HL-60 (cell line): ENCODE data around the gene EIF4G2.

Experiments used
- DNase-seq, 2 experiments: peaks; one replicate each; pipeline ENCODE4 v3.0.0-alpha.2; 2010 to 2020; ENCODE audit warnings: low read depth in 1 of 2, low spot score in 1 of 2
- H3K27ac ChIP-seq: fragments of 250-450 bp; sonication (Bioruptor Pico); replicated peaks from 2 replicates; pipeline ENCODE4 v1.5.1; 2020; ENCODE audit warnings: mild to moderate bottlenecking, moderate library complexity
- H3K27me3 ChIP-seq: fragments of 250-450 bp; sonication (Bioruptor Pico); 2 replicates; pipeline ENCODE4 v1.5.1; 2021; ENCODE audit warnings: mild to moderate bottlenecking, moderate library complexity; ENCODE audit not compliant: insufficient read depth, poor library complexity, severe bottlenecking
- H3K4me3 ChIP-seq: replicated peaks from 2 replicates; pipeline ENCODE4 v1.5.1; 2011; ENCODE audit warnings: mild to moderate bottlenecking, control low read depth, low read length; ENCODE audit not compliant: insufficient read depth
- GABPA ChIP-seq: IDR thresholded peaks from 2 replicates; pipeline ENCODE4 v1.6.1; 2012; ENCODE audit warnings: low read depth
- POLR2AphosphoS5 ChIP-seq: IDR thresholded peaks from 2 replicates; pipeline ENCODE4 v1.6.1; 2012; ENCODE audit warnings: low read depth
- SPI1 ChIP-seq: IDR thresholded peaks from 2 replicates; pipeline ENCODE4 v1.6.1; 2012; ENCODE audit warnings: low read depth, mild to moderate bottlenecking, borderline replicate concordance
- TF ChIP-seq, protein P1 (sequence below): IDR thresholded peaks from one replicate; pipeline ENCODE4 v1.5.1; 2011; ENCODE audit warnings: low read length, control low read depth, inconsistent platforms; ENCODE audit not compliant: insufficient read depth
- TF ChIP-seq, protein P2 (sequence below): IDR thresholded peaks from 2 replicates; pipeline ENCODE4 v1.6.1; 2012; ENCODE audit warnings: low read depth; ENCODE audit not compliant: insufficient replicate concordance

The EIF4G2 gene

DNA sequence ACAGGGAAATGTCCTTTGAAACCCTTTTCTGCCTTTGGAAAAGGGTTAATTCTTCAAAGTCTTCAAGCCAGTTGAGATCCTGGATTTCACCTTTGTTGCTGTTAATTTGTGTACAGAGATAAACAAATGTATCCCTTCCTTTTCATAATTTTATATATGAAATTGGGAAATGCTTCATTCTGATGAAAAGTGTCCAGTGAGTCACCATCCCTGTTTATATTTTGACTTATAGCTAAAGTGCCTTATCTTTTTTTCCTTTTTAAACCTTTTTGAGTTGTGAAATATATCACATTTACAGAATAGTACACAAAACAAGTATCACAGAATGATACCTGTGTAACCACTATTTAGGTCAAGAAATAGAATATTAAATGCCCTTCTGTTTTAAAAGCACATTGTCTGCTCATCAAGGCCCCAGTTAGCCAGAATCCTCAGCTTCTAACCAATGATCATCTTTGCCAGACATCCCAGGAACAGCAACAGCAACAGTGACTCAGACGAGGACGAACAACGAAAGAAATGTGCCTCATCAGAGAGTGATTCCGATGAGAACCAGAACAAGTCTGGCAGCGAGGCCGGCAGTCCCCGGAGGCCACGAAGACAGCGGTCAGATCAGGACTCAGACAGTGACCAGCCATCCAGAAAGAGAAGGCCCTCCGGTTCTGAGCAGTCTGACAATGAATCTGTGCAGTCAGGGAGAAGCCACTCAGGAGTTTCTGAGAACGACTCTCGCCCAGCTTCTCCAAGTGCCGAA is 30.3 kb downstream of the EIF4G2 start:
- no peak overlapping the region for H3K4me3 ChIP-seq
- no peak for DNase-seq
- TF ChIP-seq, protein P1, sequence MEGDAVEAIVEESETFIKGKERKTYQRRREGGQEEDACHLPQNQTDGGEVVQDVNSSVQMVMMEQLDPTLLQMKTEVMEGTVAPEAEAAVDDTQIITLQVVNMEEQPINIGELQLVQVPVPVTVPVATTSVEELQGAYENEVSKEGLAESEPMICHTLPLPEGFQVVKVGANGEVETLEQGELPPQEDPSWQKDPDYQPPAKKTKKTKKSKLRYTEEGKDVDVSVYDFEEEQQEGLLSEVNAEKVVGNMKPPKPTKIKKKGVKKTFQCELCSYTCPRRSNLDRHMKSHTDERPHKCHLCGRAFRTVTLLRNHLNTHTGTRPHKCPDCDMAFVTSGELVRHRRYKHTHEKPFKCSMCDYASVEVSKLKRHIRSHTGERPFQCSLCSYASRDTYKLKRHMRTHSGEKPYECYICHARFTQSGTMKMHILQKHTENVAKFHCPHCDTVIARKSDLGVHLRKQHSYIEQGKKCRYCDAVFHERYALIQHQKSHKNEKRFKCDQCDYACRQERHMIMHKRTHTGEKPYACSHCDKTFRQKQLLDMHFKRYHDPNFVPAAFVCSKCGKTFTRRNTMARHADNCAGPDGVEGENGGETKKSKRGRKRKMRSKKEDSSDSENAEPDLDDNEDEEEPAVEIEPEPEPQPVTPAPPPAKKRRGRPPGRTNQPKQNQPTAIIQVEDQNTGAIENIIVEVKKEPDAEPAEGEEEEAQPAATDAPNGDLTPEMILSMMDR = no peak
- TF ChIP-seq GABPA = no peak
- no peak for TF ChIP-seq POLR2AphosphoS5
- TF ChIP-seq, protein P2, sequence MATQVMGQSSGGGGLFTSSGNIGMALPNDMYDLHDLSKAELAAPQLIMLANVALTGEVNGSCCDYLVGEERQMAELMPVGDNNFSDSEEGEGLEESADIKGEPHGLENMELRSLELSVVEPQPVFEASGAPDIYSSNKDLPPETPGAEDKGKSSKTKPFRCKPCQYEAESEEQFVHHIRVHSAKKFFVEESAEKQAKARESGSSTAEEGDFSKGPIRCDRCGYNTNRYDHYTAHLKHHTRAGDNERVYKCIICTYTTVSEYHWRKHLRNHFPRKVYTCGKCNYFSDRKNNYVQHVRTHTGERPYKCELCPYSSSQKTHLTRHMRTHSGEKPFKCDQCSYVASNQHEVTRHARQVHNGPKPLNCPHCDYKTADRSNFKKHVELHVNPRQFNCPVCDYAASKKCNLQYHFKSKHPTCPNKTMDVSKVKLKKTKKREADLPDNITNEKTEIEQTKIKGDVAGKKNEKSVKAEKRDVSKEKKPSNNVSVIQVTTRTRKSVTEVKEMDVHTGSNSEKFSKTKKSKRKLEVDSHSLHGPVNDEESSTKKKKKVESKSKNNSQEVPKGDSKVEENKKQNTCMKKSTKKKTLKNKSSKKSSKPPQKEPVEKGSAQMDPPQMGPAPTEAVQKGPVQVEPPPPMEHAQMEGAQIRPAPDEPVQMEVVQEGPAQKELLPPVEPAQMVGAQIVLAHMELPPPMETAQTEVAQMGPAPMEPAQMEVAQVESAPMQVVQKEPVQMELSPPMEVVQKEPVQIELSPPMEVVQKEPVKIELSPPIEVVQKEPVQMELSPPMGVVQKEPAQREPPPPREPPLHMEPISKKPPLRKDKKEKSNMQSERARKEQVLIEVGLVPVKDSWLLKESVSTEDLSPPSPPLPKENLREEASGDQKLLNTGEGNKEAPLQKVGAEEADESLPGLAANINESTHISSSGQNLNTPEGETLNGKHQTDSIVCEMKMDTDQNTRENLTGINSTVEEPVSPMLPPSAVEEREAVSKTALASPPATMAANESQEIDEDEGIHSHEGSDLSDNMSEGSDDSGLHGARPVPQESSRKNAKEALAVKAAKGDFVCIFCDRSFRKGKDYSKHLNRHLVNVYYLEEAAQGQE = no peak
- no peak for TF ChIP-seq SPI1
- H3K27me3 ChIP-seq = no peaks in the 10 kb centered on the region
- H3K27ac ChIP-seq = peak overlapping the region; percentile 73

DNA sequence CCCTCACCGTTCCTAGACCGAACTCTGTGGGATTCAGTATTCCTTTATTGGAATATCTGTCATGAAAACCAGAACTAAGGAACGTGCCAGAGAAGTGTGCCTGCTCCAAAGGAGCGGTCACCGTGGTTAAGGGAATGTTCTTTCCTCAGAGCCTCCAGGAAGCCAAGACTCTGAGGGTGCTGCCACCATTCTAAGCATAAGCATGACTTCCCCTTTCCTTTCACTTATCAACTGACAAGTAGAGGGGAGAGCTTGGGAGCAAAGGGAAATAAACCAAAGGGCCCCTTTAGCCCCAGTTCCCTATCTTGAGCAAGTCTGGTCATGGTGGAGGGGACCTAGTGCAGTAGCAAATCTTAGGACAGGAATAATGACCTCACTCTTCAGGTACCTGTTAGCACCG is 30.9 kb downstream of the EIF4G2 start:
- TF ChIP-seq, protein P2 = no peak
- peak; percentile 98 for TF ChIP-seq SPI1
- Histone ChIP-seq H3K27ac (peak overlapping the region; percentile 73), H3K4me3 (no peak overlapping the region), H3K27me3 (no peaks in the 10 kb centered on the region)
- peak in 1 of 2 experiments; percentile 74 for DNase-seq

DNA sequence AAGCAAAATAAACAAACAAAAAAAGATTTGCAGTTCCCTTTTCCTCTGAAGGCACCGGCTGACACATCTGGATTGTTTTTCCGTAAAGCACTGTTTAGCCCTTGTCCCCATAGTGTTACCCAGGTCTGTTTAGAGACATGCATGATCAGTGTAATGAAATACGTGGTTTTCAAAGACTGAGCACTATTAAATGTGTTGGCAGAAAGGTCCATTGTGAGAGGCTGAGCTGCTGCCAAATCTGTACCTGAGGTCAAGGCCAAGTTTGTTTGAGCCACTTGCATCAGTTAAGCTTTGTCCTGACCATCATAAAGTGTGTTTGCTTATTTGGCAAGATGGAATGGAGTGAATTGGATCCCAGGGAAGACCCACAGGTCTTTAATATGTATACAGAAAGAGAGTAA is 31.3 kb downstream of the EIF4G2 start:
- DNase-seq = no peak
- TF ChIP-seq POLR2AphosphoS5 (no peak), SPI1 (peak; percentile 71), GABPA (no peak)
- no peaks in the 10 kb centered on the region for H3K27me3 ChIP-seq
- no peak overlapping the region for H3K4me3 ChIP-seq
- peak overlapping the region; percentile 73 for H3K27ac ChIP-seq

DNA sequence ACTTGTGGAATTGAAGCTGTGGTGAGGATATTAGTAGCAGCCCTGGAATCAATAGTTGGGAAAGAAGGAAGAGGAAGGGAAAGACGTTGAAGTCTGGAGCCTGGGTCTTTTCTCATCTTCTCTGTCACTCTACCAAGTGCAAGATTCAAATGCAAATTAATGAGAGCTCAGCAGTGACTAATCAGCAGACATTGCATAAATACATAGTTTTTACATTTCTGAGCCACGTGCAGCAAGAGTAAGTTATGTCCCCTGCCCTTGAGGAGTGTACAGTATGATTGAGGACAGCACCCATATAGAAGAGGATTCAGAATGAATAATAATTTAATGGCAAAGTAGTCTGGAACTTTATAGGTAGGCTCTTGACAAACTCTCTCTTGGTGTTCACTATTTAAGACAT is 33.9 kb downstream of the EIF4G2 start:
- no peak for TF ChIP-seq POLR2AphosphoS5
- TF ChIP-seq GABPA = no peak
- no peak for TF ChIP-seq SPI1
- TF ChIP-seq, protein P2 = no peak
- TF ChIP-seq, protein P1 = no peak
- no peak for DNase-seq
- Histone ChIP-seq H3K27ac (no peak overlapping the region), H3K4me3 (no peak overlapping the region), H3K27me3 (no peaks in the 10 kb centered on the region)
